Measurements from ENCODE around the gene MIA2. TPM values are rescaled to one million over a fixed set of nuclear protein-coding genes. Genes with fewer than 3 reads are reported as not detected.
A peak's percentile ranks its signal among the peaks of the same experiment; 100 is the strongest.

MIA2 gene
- total and polyA plus RNA-seq, 8 donors, result 24.7 to 47.4 (median 34.4) TPM

GRCh38 chr14:39366460-39367386 is 133.0 kb downstream of the MIA2 start:
- DNase-seq (no peak), ATAC-seq (no peak), FAIRE-seq (no peak)
- peaks cover 0 to 3% (median 0%) of the 10 kb centered on the region in 4 donors for H3K9me3 ChIP-seq
- H3K27me3 ChIP-seq, result no peaks in the 10 kb centered on the region
- no peak overlapping the region for H3K4me3 ChIP-seq
- H3K36me3 ChIP-seq, result peaks cover 0 to 5% (median 0%) of the 10 kb centered on the region in 3 donors
- no peak for TF ChIP-seq CTCF (IDR thresholded peaks at IDR 0.05)
- peaks cover 0 to 7% (median 5%) of the 10 kb centered on the region in 3 donors for H3K4me1 ChIP-seq
- no peak overlapping the region for H3K27ac ChIP-seq
- intact Hi-C loops (cut with DNase I), result no loop called here
- 93 to 94% methylated on average over 10 of the region's 10 CpGs for WGBS, 2 donors

DNA sequence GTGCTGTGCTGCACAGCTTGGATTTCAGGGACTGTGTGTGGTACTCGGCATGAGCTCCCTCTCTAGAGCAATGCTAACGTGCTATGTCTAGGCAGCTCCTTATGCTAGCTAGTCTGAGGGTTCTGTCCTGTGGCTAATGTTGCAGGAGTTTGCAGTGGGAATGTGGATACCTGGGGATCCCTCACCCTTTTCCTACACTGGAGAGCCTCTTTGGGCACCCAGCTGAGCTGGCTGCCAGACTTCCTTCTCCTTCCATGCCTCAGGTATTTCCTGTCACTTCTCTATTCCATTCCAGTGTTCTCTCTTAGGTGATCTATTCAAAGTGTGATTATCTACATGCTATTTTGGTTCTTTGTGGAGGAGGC is 133.7 kb downstream of the MIA2 start:
- H3K36me3 ChIP-seq, result peaks cover 0 to 5% (median 0%) of the 10 kb centered on the region in 3 donors
- ATAC-seq, result peak in 1 of 4 donors; percentile 24
- 84 to 91% methylated on average over 2 of the region's 2 CpGs for WGBS, 2 donors
- no peak for FAIRE-seq
- DNase-seq, result no peak
- intact Hi-C loops (cut with DNase I), result no loop called here
- H3K4me1 ChIP-seq, result peaks cover 0 to 7% (median 5%) of the 10 kb centered on the region in 3 donors
- TF ChIP-seq CTCF (IDR thresholded peaks at IDR 0.05), result no peak
- no peak overlapping the region for H3K4me3 ChIP-seq
- peaks cover 0 to 3% (median 0%) of the 10 kb centered on the region in 4 donors for H3K9me3 ChIP-seq
- H3K27ac ChIP-seq, result no peak overlapping the region
- H3K27me3 ChIP-seq, result no peaks in the 10 kb centered on the region

- DNase-seq (peak in 3 of 6 donors; percentile 22 to 51 (median 42)), FAIRE-seq (peak; percentile 92), ATAC-seq (peak; percentile 53 to 90 (median 87))
- peak in 3 of 4 donors; percentile 10 to 23 (median 22) for TF ChIP-seq CTCF (IDR thresholded peaks at IDR 0.05)
- peaks cover 0 to 7% (median 0%) of the 10 kb centered on the region in 3 donors for H3K4me1 ChIP-seq
- peaks cover 0 to 3% (median 0%) of the 10 kb centered on the region in 4 donors for H3K9me3 ChIP-seq
- WGBS, 2 donors, result 43 to 46% methylated on average over 4 of the region's 4 CpGs
- peaks cover 0 to 5% (median 0%) of the 10 kb centered on the region in 3 donors for H3K36me3 ChIP-seq
- no peaks in the 10 kb centered on the region for H3K27me3 ChIP-seq
- intact Hi-C loops (cut with DNase I), result no loop called here
- no peak overlapping the region for H3K27ac ChIP-seq
- H3K4me3 ChIP-seq, result no peak overlapping the region
Measured at GRCh38 chr14:39368261-39368959, 134.7 kb downstream of the MIA2 start.

GRCh38 chr14:39369029-39369428 is 135.3 kb downstream of the MIA2 start:
- no peak for TF ChIP-seq CTCF (IDR thresholded peaks at IDR 0.05)
- Histone ChIP-seq H3K27ac (no peak overlapping the region), H3K4me1 (peaks cover 0 to 7% (median 0%) of the 10 kb centered on the region in 3 donors), H3K27me3 (no peaks in the 10 kb centered on the region), H3K36me3 (peaks cover 0 to 5% (median 0%) of the 10 kb centered on the region in 3 donors), H3K4me3 (no peak overlapping the region), H3K9me3 (peaks cover 0 to 3% (median 0%) of the 10 kb centered on the region in 4 donors)
- intact Hi-C loops (cut with DNase I), result no loop called here
- WGBS, 2 donors, result 68 to 72% methylated on average over 2 of the region's 2 CpGs
- no peak for DNase-seq
- ATAC-seq, result no peak
- FAIRE-seq, result no peak
